ENCODE results near the gene SLC4A7.
"Not testable (repeated sequence)": the region's sequence is repeated elsewhere in the genome, so short reads cannot be mapped to it uniquely, and the experiment has no call there.

Gene SLC4A7

GRCh38 chr3:27342267-27342666 lies 141.9 kb downstream of the SLC4A7 start:
- DNase-seq (ENCODE audit: low read depth) = no peak
- no peak overlapping the region for H3K4me3 ChIP-seq (ENCODE audit: low read length)
- TF ChIP-seq CTCF (IDR thresholded peaks at IDR 0.05; ENCODE audit: insufficient read depth, low read depth, low read length, missing control alignments) = no peak

GRCh38 chr3:27340534-27340933 lies 143.7 kb downstream of the SLC4A7 start:
- H3K4me3 ChIP-seq (ENCODE audit: low read length) = no peak overlapping the region
- DNase-seq (ENCODE audit: low read depth) = no peak
- TF ChIP-seq CTCF (IDR thresholded peaks at IDR 0.05; ENCODE audit: insufficient read depth, low read depth, low read length, missing control alignments) = no peak

- DNase-seq (ENCODE audit: low read depth) = no peak
- TF ChIP-seq CTCF (IDR thresholded peaks at IDR 0.05; ENCODE audit: insufficient read depth, low read depth, low read length, missing control alignments) = no peak
These were observed 148.6 kb downstream of the SLC4A7 start for GRCh38 chr3:27335571-27335970.

DNA sequence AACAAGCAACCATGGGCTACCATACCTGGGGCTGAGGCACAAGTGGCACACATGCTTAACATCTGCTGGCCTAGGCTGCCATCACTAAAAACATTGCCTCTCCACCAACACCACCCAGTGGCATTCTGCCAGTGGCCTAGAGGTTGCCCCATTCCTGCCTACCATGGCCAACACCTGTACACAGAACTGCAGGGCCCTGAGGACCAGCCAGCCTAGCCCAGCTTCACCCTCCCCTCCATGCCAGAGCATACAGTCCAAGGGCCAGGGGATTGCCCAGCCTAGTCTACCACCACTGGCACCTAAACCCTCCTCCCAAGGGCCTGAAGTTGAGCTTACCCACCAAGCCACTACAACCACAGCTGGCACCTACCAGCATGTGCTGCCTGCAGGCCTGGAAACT lies 150.3 kb downstream of the SLC4A7 start:
- no peak overlapping the region for H3K4me3 ChIP-seq (ENCODE audit: low read length)
- no peak for DNase-seq (ENCODE audit: low read depth)
- no peak for TF ChIP-seq CTCF (IDR thresholded peaks at IDR 0.05; ENCODE audit: insufficient read depth, low read depth, low read length, missing control alignments)

More at GRCh38 chr3:27335571-27335970, 148.6 kb downstream of the SLC4A7 start:
- H3K4me3 ChIP-seq (ENCODE audit: low read length) = no peak overlapping the region

- DNase-seq (ENCODE audit: low read depth); H3K4me3 ChIP-seq (ENCODE audit: low read length): not testable (repeated sequence)
These were observed 155.0 kb downstream of the SLC4A7 start for GRCh38 chr3:27328982-27329762.

DNA sequence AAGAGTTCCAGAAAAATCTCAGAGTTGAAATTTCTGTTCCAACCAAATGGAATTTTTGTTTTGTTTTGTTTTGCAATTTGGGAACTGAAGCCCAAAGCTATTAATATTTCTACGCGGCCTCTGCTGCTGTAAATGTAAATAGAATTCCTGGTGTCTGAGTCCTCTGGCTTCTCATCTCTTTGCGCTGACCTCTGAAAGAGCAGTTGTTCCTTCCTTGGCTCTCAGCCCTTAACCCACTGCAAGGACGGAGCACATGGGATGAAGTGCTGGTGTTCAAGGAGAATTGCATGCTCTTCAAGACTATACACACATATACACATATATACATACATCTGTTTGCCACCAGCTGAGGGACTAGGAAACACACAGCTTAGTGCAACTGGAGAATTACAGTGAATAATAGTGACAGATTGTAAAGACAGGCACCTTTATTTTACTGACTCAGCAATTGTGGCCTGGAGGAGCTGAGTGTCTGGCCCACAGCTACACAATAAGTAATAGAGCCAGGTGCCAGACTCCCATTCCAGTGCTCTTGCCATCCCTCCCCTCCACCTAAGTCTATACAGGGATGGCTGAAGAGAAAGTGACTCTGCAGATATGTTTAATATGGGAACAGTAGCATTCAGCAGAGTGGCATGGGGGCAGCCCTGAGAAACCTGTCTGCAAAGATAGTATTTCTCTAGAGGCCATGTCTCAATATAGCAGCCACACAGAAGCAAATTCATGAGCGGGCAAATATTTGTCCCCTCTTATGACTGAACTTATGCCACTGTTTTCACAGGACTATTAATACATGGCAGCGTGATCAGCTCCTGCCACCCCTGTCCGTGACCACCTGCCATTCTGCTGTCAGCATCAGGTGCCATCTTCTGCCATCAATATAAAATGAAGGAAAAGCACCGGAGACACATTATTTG lies 157.3 kb downstream of the SLC4A7 start:
- TF ChIP-seq CTCF (IDR thresholded peaks at IDR 0.05; ENCODE audit: insufficient read depth, low read depth, low read length, missing control alignments) = no peak
- H3K4me3 ChIP-seq (ENCODE audit: low read length) = no peak overlapping the region
- DNase-seq (ENCODE audit: low read depth) = peak; percentile 33

GRCh38 chr3:27326202-27326601 lies 158.0 kb downstream of the SLC4A7 start:
- DNase-seq (ENCODE audit: low read depth) = no peak
- no peak overlapping the region for H3K4me3 ChIP-seq (ENCODE audit: low read length)
- no peak for TF ChIP-seq CTCF (IDR thresholded peaks at IDR 0.05; ENCODE audit: insufficient read depth, low read depth, low read length, missing control alignments)

Measured in epithelial cell of esophagus (primary cell).